Head of caudate nucleus (tissue), 42 donors: ENCODE results near the gene LECT2.

ENCODE experiments used
- DNase-seq, 42 donors: peaks; one replicate each; pipeline versions ENCODE4 v3.0.0 to v3.0.0-alpha.2; 2020 to 2021; ENCODE audit warnings: mixed read lengths in 7 of 42
- intact Hi-C: fragments of 100-400 bp; cut with DNase I; formaldehyde crosslinking; loops from one replicate; pipeline ENCODE4 v1.15.0; 2022

LECT2 gene

GRCh38 chr5:135944967-135945560 lies 9.7 kb downstream of the LECT2 start:
- intact Hi-C loops: loop anchor here (10.0 kb wide), 1 partner anchor 260 kb away; no protein-coding TSS in a partner anchor
- DNase-seq: peak in 31 of 42 donors; percentile 1 to 85 (median 52)

- DNase-seq: no peak
- intact Hi-C loops: loop anchor here (10.0 kb wide), 1 partner anchor 260 kb away; no protein-coding TSS in a partner anchor
These were observed 10.2 kb downstream of the LECT2 start for GRCh38 chr5:135944564-135944963.

GRCh38 chr5:135942202-135942771 lies 12.5 kb downstream of the LECT2 start:
- intact Hi-C loops: loop anchor here (10.0 kb wide), 1 partner anchor 263 kb away; no protein-coding TSS in a partner anchor
- DNase-seq: no peak

- no peak for DNase-seq
- intact Hi-C loops: loop anchor here (10.0 kb wide), 1 partner anchor 263 kb away; no protein-coding TSS in a partner anchor
These were observed 13.1 kb downstream of the LECT2 start for GRCh38 chr5:135941711-135942110.

GRCh38 chr5:135937245-135937911 lies 17.4 kb downstream of the LECT2 start:
- intact Hi-C loops: no loop called here
- DNase-seq: no peak

GRCh38 chr5:135934939-135935338 lies 19.8 kb downstream of the LECT2 start:
- intact Hi-C loops: no loop called here

GRCh38 chr5:135930949-135931295 lies 23.9 kb downstream of the LECT2 start:
- no peak for DNase-seq
- intact Hi-C loops: no loop called here

More at GRCh38 chr5:135934939-135935338, 19.8 kb downstream of the LECT2 start:
- DNase-seq: no peak

GRCh38 chr5:135930029-135930948 lies 24.5 kb downstream of the LECT2 start:
- peak in 2 of 42 donors; percentile 2 to 26 for DNase-seq
- intact Hi-C loops: no loop called here

- intact Hi-C loops: no loop called here
- no peak for DNase-seq
These were observed 33.4 kb downstream of the LECT2 start for GRCh38 chr5:135921388-135921787.

GRCh38 chr5:135920199-135920598 lies 34.6 kb downstream of the LECT2 start:
- intact Hi-C loops: no loop called here
- no peak for DNase-seq

GRCh38 chr5:135916638-135917263 lies 38.0 kb downstream of the LECT2 start:
- intact Hi-C loops: no loop called here
- no peak for DNase-seq

- intact Hi-C loops: no loop called here
These were observed 39.2 kb downstream of the LECT2 start for GRCh38 chr5:135915466-135916001.

GRCh38 chr5:135913713-135914626 lies 40.8 kb downstream of the LECT2 start:
- no peak for DNase-seq
- intact Hi-C loops: loop anchor here (2.0 kb wide), 1 partner anchor 63 kb away; no protein-coding TSS in a partner anchor

More at GRCh38 chr5:135915466-135916001, 39.2 kb downstream of the LECT2 start:
- no peak for DNase-seq

GRCh38 chr5:135905144-135905543 lies 49.6 kb downstream of the LECT2 start:
- intact Hi-C loops: no loop called here
- DNase-seq: no peak

GRCh38 chr5:135901633-135902032 lies 53.1 kb downstream of the LECT2 start:
- DNase-seq: no peak
- intact Hi-C loops: no loop called here

GRCh38 chr5:135900276-135900675 lies 54.5 kb downstream of the LECT2 start:
- intact Hi-C loops: no loop called here
- peak in 3 of 42 donors; percentile 26 to 51 (median 26) for DNase-seq

GRCh38 chr5:135898651-135899050 lies 56.1 kb downstream of the LECT2 start:
- intact Hi-C loops: no loop called here
- no peak for DNase-seq
